Measurements from ENCODE around the gene BCORL1.

Gene BCORL1

GRCh38 chrX:129968968-129969367 lies 13.5 kb upstream of the BCORL1 start:
- no peak for DNase-seq

DNA sequence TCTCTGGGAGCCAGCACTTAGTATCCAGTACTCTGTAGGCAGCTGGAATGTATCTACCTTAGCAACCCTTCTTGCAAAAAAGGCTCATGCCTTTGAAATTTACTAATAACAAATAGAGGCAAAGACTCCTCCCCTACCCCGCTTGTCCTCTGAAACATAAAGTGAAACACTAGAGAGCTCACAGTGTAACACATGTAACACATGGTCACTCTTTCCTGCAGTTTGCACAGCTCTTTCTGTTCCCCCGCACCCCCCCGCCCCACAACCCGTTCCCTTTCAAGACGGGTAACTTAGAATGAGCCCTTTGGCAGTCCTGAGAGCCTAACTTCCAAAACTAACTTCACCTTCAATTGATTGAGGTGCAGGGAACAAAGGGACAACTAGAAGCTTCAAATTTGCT lies 6.0 kb upstream of the BCORL1 start:
- no peak for DNase-seq

GRCh38 chrX:129979207-129979920 lies 3.1 kb upstream of the BCORL1 start:
- DNase-seq: peak; percentile 10

- peak; percentile 5 for DNase-seq
These were observed 2.4 kb upstream of the BCORL1 start for GRCh38 chrX:129980001-129980401.

GRCh38 chrX:129980540-129981199 lies 1.8 kb upstream of the BCORL1 start:
- peak; percentile 53 for DNase-seq

DNA sequence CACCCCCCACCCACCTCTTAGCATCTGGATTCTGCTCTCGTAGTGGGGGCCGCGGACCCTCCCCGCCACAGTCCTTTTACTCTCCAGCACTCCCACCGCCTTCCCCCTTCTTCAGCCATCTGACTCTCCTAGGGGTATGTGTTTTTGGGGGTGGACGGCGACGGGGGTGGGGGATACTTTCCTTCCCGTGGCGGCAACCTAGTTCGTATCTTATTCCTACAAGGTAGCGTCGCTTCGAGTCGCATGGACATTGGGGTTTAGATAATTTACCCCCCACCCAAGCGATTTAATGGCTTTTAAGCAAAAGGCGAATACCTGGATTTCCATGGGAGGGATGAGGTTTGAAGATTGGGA lies 1.3 kb upstream of the BCORL1 start:
- no peak for DNase-seq

- DNase-seq: no peak
These were observed 609 bp upstream of the BCORL1 start for GRCh38 chrX:129981752-129982299.

- peak; percentile 55 for DNase-seq
These were observed 1.2 kb downstream of the BCORL1 start for GRCh38 chrX:129983575-129984110.

DNA sequence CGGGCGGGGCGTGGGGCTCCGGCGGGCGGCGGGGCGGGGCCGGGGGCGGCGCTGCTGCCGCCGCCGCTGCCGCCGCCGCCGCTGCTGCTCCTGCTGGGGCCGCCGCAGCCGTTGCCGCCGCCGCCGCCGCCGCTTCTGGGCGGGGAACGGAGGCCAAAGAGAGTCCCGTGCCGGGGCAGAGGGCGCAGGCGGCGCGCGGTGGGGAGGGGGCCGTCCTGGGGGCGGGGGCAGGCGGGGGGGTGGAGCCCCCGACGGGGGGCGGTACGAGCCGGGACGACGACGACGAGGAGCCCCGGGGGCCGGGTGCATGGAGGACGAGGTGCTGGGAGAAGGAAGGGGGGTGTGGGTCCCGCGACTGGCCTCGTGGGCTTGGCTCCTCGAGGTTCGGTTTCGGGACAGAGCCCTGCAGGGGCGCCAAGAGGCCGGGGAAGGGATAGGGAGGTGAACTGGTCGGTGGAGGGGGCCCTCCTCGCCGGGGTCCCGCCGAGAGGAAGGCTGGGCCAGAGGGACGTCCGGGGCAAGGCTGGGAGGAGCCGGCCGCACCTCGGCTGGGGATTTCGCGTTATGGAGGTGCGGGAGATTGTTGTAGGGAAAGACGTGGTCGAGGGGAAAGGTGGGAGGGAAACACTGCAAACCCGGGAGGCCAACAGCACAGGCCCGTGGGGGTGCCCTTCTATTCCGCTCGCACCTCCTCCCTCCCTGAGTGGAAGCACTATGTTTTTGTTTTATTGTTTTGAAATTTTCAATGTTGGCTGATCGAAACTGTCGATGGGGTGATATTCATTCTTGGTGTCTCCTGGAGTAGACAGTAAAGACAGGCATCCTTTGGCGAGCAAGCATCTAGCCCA lies 1.9 kb downstream of the BCORL1 start:
- DNase-seq: peak; percentile 55

DNA sequence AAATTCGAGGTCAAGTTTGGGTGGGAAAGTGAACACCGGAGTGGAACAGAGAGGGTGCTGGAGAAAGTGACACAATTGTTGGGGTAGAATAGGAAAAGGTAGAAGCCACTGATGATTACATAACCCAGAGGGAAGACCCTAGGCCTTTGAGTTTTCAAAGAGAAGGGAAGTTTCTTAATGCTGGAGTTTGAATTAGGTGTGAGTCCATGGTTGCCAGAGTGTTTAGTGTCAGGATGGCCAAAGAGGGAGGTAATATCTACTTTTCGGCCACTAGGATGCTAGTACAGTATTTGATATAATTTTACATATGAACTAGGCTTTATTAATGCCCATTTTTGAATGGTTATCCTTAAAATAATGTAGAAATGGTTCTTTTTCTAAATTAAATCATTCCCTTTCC lies 5.4 kb downstream of the BCORL1 start:
- DNase-seq: no peak

- no peak for DNase-seq
These were observed 9.7 kb downstream of the BCORL1 start for GRCh38 chrX:129992181-129992580.

GRCh38 chrX:129996120-129996519 lies 13.7 kb downstream of the BCORL1 start:
- DNase-seq: no peak

DNA sequence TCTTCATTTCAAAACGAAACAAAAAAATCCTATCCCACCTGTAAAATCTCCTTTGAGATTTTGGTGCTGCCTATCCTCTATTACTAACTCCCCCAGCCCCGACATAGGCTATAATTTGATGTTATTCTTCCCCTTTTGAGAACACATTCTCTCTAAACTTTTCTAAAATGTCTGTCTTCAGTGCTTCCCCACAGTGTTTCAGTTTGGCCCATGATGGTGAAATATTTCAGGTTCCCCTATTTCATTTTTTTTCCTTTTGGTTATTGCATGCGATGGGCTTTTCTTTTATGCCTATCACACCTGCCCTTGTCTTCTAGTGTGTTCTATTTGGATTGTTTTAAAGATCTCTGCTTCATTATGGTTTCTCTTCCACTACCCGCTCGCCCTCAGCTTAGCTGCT lies 14.7 kb downstream of the BCORL1 start:
- no peak for DNase-seq

- no peak for DNase-seq
These were observed 15.6 kb downstream of the BCORL1 start for GRCh38 chrX:129998021-129998420.

- no peak for DNase-seq
These were observed 19.5 kb downstream of the BCORL1 start for GRCh38 chrX:130001893-130002292.

DNA sequence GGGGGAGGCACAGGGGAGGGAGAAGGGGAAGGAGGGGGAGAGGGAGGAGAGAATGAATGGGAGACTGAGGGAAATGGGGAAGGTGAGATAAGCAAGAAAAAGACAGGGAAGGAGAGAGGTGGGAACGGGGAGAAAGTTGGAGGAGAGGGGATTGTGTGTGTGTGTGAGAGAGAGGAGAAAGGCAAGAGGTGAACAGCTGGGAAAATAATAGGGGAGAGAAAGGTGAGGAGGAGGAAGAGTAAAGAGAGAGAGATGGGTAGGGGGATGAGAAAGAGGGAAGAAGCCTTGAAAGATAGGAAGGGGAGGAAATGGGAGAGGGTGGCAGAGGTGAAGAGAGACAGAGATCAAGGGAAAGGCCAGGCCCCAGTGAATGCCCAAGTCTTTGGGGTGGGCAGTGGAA lies 20.1 kb downstream of the BCORL1 start:
- no peak for DNase-seq

- DNase-seq: no peak
These were observed 22.8 kb downstream of the BCORL1 start for GRCh38 chrX:130005089-130005807.

DNA sequence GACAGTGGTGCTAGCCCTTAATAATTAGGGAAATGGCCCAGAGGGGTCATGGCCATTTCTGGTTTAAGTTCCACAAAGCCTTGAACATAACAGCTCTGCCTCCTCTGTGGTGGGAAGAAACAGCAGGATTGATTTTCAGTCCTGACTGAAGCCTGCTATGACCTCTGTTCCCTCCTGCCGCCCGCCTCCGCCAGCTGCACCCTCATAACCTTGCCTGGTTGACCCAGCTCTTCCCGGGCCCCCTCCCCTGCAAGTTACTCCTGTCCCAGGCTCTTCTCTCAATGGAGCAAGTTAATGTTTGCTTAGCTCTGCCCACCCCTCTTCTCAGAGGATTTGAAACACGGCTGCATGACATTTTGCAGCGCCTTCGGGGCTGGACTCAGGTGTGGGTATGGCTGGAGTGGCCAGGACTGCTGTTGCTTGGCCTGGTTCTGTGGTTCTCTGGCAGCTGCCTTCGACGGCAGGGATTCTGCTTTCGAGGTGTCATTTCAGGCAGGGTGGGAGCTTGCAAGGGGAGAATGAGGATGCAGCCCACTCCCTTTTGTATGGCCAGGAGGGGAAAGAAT lies 27.3 kb downstream of the BCORL1 start:
- DNase-seq: no peak

DNA sequence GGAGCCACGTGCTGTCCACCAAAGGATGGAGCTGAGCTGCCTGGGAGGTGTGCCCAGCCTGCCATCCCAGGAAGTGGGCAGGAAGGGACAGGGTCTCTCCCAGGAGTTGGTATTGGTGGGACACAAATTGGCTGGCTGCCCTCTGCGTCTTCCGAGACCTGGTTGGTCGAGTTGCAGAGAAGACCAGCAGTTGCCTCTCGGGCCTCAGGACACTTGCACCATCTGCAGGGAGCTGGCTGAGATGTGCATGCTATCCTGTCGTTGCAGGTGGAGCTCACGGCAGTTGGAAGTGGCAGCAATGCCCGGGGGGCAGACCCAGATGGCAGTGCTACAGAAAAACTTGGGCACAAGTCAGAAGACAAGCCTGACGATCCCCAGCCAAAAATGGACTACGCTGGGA lies 30.2 kb downstream of the BCORL1 start:
- no peak for DNase-seq

GRCh38 chrX:130013661-130014060 lies 31.2 kb downstream of the BCORL1 start:
- no peak for DNase-seq

GRCh38 chrX:130014356-130014755 lies 31.9 kb downstream of the BCORL1 start:
- DNase-seq: no peak

DNA sequence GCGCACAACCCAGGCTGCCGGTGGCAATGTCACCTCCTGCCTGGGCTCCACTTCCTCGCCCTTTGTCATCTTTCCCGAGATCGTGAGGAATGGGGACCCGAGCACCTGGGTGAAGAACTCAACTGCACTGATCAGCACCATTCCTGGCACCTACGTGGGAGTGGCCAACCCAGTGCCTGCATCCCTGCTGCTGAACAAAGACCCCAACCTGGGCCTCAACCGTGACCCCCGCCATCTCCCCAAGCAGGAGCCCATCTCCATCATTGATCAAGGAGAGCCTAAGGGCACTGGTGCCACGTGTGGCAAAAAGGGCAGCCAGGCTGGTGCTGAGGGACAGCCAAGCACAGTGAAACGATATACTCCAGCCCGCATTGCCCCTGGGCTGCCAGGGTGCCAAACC lies 32.3 kb downstream of the BCORL1 start:
- DNase-seq: no peak

Measured in NCI-H82 (cell line).